HTERT RPE-1 (cell line): Measurements from ENCODE around the gene ADARB2.

Experiments
- in situ Hi-C: fragments of 300-500 bp; cut with MboI; formaldehyde crosslinking; loops from 4 replicates; pipeline ENCODE4 v1.14.3; 2020; ENCODE audit warnings: low sequenced_read_pairs

The ADARB2 gene

GRCh38 chr10:1187151-1187854 lies 550.0 kb downstream of the ADARB2 start:
- in situ Hi-C loops: no loop called here

- in situ Hi-C loops: no loop called here
Measured at GRCh38 chr10:1186683-1186990, 550.7 kb downstream of the ADARB2 start.

- in situ Hi-C loops: no loop called here
Measured at GRCh38 chr10:1185911-1186682, 551.2 kb downstream of the ADARB2 start.

GRCh38 chr10:1184541-1185430 lies 552.5 kb downstream of the ADARB2 start:
- in situ Hi-C loops: no loop called here

- in situ Hi-C loops: no loop called here
Measured at GRCh38 chr10:1183701-1184100, 553.6 kb downstream of the ADARB2 start.

GRCh38 chr10:1183033-1183396 lies 554.3 kb downstream of the ADARB2 start:
- in situ Hi-C loops: no loop called here

- in situ Hi-C loops: no loop called here
Measured at GRCh38 chr10:1182280-1183032, 554.9 kb downstream of the ADARB2 start.

GRCh38 chr10:1180836-1181235 lies 556.5 kb downstream of the ADARB2 start:
- in situ Hi-C loops: no loop called here

- in situ Hi-C loops: no loop called here
Measured at GRCh38 chr10:1180071-1180730, 557.1 kb downstream of the ADARB2 start.

GRCh38 chr10:1179346-1180070 lies 557.8 kb downstream of the ADARB2 start:
- in situ Hi-C loops: no loop called here

GRCh38 chr10:1178506-1178905 lies 558.8 kb downstream of the ADARB2 start:
- in situ Hi-C loops: no loop called here

- in situ Hi-C loops: no loop called here
Measured at GRCh38 chr10:1177936-1178335, 559.4 kb downstream of the ADARB2 start.

GRCh38 chr10:1175956-1176565 lies 561.3 kb downstream of the ADARB2 start:
- in situ Hi-C loops: no loop called here

GRCh38 chr10:1174022-1174421 lies 563.3 kb downstream of the ADARB2 start:
- in situ Hi-C loops: no loop called here

- in situ Hi-C loops: no loop called here
Measured at GRCh38 chr10:1173091-1173490, 564.2 kb downstream of the ADARB2 start.

GRCh38 chr10:1172256-1172984 lies 564.9 kb downstream of the ADARB2 start:
- in situ Hi-C loops: no loop called here

- in situ Hi-C loops: no loop called here
Measured at GRCh38 chr10:1171586-1171985, 565.7 kb downstream of the ADARB2 start.

- in situ Hi-C loops: no loop called here
Measured at GRCh38 chr10:1171182-1171581, 566.1 kb downstream of the ADARB2 start.

GRCh38 chr10:1170867-1171180 lies 566.5 kb downstream of the ADARB2 start:
- in situ Hi-C loops: no loop called here
